Neuron (in vitro differentiated cells): ENCODE data around the gene LTBR.
"Not testable (repeated sequence)": the region's sequence is repeated elsewhere in the genome, so short reads cannot be mapped to it uniquely, and the experiment has no call there.

Source experiments
- H2AFZ ChIP-seq: one replicate; pipeline ENCODE4 v1.6.1; 2013; ENCODE audit warnings: low read depth, mild to moderate bottlenecking, inconsistent platforms, low read length, moderate library complexity
- H3K27me3 ChIP-seq: one replicate; pipeline ENCODE4 v1.6.1; 2013; ENCODE audit warnings: low read length; ENCODE audit not compliant: insufficient read depth
- H3K36me3 ChIP-seq: one replicate; pipeline ENCODE4 v1.6.1; 2013; ENCODE audit warnings: low read length; ENCODE audit not compliant: insufficient read depth
- H3K4me1 ChIP-seq: one replicate; pipeline ENCODE4 v1.6.1; 2013; ENCODE audit warnings: low read length; ENCODE audit not compliant: insufficient read depth
- H3K4me3 ChIP-seq: 2 replicates; pipeline ENCODE4 v1.5.1; 2013; ENCODE audit warnings: mild to moderate bottlenecking, low read length, moderate library complexity
- H3K9me3 ChIP-seq: one replicate; pipeline ENCODE4 v1.6.1; 2013; ENCODE audit warnings: low read length

Gene LTBR

GRCh38 chr12:6341417-6342139 is 42.4 kb upstream of the LTBR start, which contains the start of gene TNFRSF1A:
TSS of gene TNFRSF1A (minus strand) at chr12:6342076. CDS start at chr12:6341814, 262 bp downstream.
- no peaks in the 10 kb centered on the region for H3K9me3 ChIP-seq
- peak within 1 kb of the TSS; percentile 78 for H3K4me3 ChIP-seq
- H3K27me3 ChIP-seq = no peaks in the 10 kb centered on the region
- peaks cover 48% of the 10 kb centered on the region for H3K4me1 ChIP-seq
- peak within 1 kb of the TSS; percentile 66 for H2AFZ ChIP-seq
- peaks cover 3% of the 10 kb centered on the region for H3K36me3 ChIP-seq

- Histone ChIP-seq H3K36me3 (peaks cover 3% of the 10 kb centered on the region), H3K27me3 (no peaks in the 10 kb centered on the region), H2AFZ (peak overlapping the region; percentile 66), H3K9me3 (no peaks in the 10 kb centered on the region), H3K4me1 (peaks cover 41% of the 10 kb centered on the region), H3K4me3 (peak overlapping the region; percentile 78)
Observed at GRCh38 chr12:6342140-6342889, 41.6 kb upstream of the LTBR start.

- Histone ChIP-seq H3K4me3 (no peak overlapping the region), H2AFZ (no peak overlapping the region), H3K9me3 (no peaks in the 10 kb centered on the region), H3K27me3 (no peaks in the 10 kb centered on the region), H3K36me3 (peaks cover 3% of the 10 kb centered on the region), H3K4me1 (peaks cover 30% of the 10 kb centered on the region)
Observed at GRCh38 chr12:6343518-6343917, 40.4 kb upstream of the LTBR start.

GRCh38 chr12:6344101-6344660 is 39.8 kb upstream of the LTBR start:
- H3K36me3 ChIP-seq, H3K27me3 ChIP-seq, H2AFZ ChIP-seq, H3K4me3 ChIP-seq, H3K9me3 ChIP-seq: not testable (repeated sequence)
- H3K4me1 ChIP-seq = peaks cover 24% of the 10 kb centered on the region

- Histone ChIP-seq H3K36me3 (no peaks in the 10 kb centered on the region), H3K4me3 (no peak overlapping the region), H3K4me1 (peaks cover 11% of the 10 kb centered on the region), H3K9me3 (no peaks in the 10 kb centered on the region), H3K27me3 (no peaks in the 10 kb centered on the region), H2AFZ (no peak overlapping the region)
Observed at GRCh38 chr12:6345319-6346091, 38.5 kb upstream of the LTBR start.

GRCh38 chr12:6346235-6346832 is 37.6 kb upstream of the LTBR start:
- Histone ChIP-seq H2AFZ (no peak overlapping the region), H3K36me3 (no peaks in the 10 kb centered on the region), H3K27me3 (no peaks in the 10 kb centered on the region), H3K4me3 (no peak overlapping the region), H3K4me1 (peaks cover 7% of the 10 kb centered on the region), H3K9me3 (no peaks in the 10 kb centered on the region)

GRCh38 chr12:6346942-6347341 is 37.0 kb upstream of the LTBR start:
- no peaks in the 10 kb centered on the region for H3K9me3 ChIP-seq

GRCh38 chr12:6347367-6348338 is 36.3 kb upstream of the LTBR start:
- H2AFZ ChIP-seq = no peak overlapping the region
- H3K36me3 ChIP-seq = no peaks in the 10 kb centered on the region
- no peaks in the 10 kb centered on the region for H3K27me3 ChIP-seq
- no peaks in the 10 kb centered on the region for H3K9me3 ChIP-seq
- no peak overlapping the region for H3K4me3 ChIP-seq
- H3K4me1 ChIP-seq = peaks cover 1% of the 10 kb centered on the region

More at GRCh38 chr12:6346942-6347341, 37.0 kb upstream of the LTBR start:
- no peak overlapping the region for H2AFZ ChIP-seq
- H3K4me3 ChIP-seq = no peak overlapping the region
- H3K4me1 ChIP-seq = peaks cover 7% of the 10 kb centered on the region
- H3K36me3 ChIP-seq = no peaks in the 10 kb centered on the region
- no peaks in the 10 kb centered on the region for H3K27me3 ChIP-seq

GRCh38 chr12:6351622-6352021 is 32.3 kb upstream of the LTBR start:
- H3K4me1 ChIP-seq = peaks cover 6% of the 10 kb centered on the region
- no peak overlapping the region for H2AFZ ChIP-seq
- H3K9me3 ChIP-seq = no peaks in the 10 kb centered on the region
- no peaks in the 10 kb centered on the region for H3K36me3 ChIP-seq
- no peak overlapping the region for H3K4me3 ChIP-seq
- no peaks in the 10 kb centered on the region for H3K27me3 ChIP-seq

GRCh38 chr12:6352193-6353173 is 31.5 kb upstream of the LTBR start:
- no peak overlapping the region for H3K4me3 ChIP-seq
- no peaks in the 10 kb centered on the region for H3K36me3 ChIP-seq
- no peaks in the 10 kb centered on the region for H3K9me3 ChIP-seq
- H3K4me1 ChIP-seq = peaks cover 6% of the 10 kb centered on the region
- H3K27me3 ChIP-seq = no peaks in the 10 kb centered on the region
- H2AFZ ChIP-seq = no peak overlapping the region
